ENCODE measurements around the gene EEPD1. TPM values are rescaled to one million over a fixed set of nuclear protein-coding genes. Genes with fewer than 3 reads are reported as not detected.

The EEPD1 gene
- total RNA-seq, 1 donor: 9.0 TPM

DNA sequence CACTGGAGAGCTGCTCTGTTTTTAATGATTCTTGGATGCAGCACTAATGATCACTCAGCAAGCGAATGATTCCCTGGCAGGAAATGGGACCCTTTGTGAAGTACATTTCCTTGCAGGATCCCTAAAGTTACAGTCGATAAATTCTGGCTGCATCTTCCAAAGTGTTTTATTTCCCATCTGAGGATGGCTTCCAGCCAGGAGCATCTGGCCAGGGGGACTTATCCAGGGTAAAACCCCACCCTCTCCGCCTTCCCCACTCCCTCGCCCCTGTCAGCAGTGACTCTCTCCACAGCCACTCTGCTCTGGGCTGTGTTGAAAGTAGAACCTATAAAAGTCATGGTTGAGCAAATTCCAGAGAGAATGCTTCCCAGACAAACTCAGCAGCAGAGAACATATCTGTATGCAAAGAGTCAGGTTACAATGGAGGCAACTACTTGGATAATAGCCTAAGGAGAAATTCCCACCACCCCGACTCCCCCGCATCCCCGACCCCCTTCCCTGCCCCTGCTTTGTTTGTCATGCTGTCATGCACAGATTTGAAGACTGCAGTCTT, 125.6 kb downstream of the EEPD1 start:
- Histone ChIP-seq H3K4me1 (ENCODE audit: insufficient read depth, low read length) (peaks cover 25% of the 10 kb centered on the region), H2AFZ (ENCODE audit: low read length) (no peak overlapping the region), H3K9me3 (ENCODE audit: low read depth, low read length) (no peaks in the 10 kb centered on the region), H3K79me2 (ENCODE audit: insufficient read depth, low read length) (no peaks in the 10 kb centered on the region), H4K20me1 (ENCODE audit: insufficient read depth, low read length) (no peaks in the 10 kb centered on the region), H3K36me3 (ENCODE audit: insufficient read depth, low read length) (no peaks in the 10 kb centered on the region), H3K4me3 (ENCODE audit: insufficient read depth, low read length) (no peak overlapping the region), H3K4me2 (ENCODE audit: insufficient read depth, low read length) (no peak overlapping the region), H3K27me3 (ENCODE audit: insufficient read depth, low read length) (no peaks in the 10 kb centered on the region), H3K27ac (ENCODE audit: low read depth, low read length) (no peak overlapping the region)
- TF ChIP-seq, protein P1, sequence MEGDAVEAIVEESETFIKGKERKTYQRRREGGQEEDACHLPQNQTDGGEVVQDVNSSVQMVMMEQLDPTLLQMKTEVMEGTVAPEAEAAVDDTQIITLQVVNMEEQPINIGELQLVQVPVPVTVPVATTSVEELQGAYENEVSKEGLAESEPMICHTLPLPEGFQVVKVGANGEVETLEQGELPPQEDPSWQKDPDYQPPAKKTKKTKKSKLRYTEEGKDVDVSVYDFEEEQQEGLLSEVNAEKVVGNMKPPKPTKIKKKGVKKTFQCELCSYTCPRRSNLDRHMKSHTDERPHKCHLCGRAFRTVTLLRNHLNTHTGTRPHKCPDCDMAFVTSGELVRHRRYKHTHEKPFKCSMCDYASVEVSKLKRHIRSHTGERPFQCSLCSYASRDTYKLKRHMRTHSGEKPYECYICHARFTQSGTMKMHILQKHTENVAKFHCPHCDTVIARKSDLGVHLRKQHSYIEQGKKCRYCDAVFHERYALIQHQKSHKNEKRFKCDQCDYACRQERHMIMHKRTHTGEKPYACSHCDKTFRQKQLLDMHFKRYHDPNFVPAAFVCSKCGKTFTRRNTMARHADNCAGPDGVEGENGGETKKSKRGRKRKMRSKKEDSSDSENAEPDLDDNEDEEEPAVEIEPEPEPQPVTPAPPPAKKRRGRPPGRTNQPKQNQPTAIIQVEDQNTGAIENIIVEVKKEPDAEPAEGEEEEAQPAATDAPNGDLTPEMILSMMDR (IDR thresholded peaks at IDR 0.05; ENCODE audit: extremely low read depth, low read depth, low read length): no peak
- peak; percentile 78 for DNase-seq (ENCODE audit: insufficient read length, low spot score, missing footprints)

DNA sequence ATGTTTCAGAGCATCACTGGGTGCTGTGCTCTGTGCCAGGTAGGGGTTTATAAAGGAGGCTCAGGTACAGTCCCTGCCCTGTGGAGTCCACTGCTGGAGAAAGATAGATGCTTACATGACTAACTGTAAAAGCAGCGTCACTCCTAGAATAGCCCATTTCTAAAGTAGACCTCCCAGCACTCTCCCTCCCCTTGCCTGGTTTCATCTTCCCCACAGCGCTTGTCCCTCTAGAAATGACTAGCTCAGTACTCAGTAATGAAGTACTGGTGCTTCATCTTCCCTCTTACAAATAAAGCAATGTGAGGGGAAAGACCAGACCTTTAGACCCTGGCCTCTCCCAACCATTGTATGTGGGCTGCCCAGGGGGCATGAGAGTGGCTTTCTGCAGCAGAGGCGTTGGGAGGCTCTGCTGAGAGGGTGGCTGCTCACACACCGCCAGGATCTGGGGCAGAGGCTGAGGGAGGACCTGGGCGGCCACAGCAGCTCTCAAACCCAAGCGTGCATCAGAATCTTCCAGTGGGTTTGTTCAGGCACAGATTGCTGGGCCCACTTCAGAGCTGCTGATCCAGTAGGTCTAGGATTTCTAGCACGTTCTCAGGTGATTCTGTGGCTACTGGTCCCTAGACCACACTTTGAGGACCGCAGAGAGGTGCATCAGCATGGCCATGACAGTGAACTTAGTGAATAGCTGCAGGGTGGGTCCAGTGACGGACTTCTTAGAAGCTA, 126.3 kb downstream of the EEPD1 start:
- Histone ChIP-seq H2AFZ (ENCODE audit: low read length) (no peak overlapping the region), H3K4me3 (ENCODE audit: insufficient read depth, low read length) (no peak overlapping the region), H3K27ac (ENCODE audit: low read depth, low read length) (no peak overlapping the region), H3K9me3 (ENCODE audit: low read depth, low read length) (no peaks in the 10 kb centered on the region), H3K4me2 (ENCODE audit: insufficient read depth, low read length) (no peak overlapping the region), H3K79me2 (ENCODE audit: insufficient read depth, low read length) (no peaks in the 10 kb centered on the region), H3K36me3 (ENCODE audit: insufficient read depth, low read length) (no peaks in the 10 kb centered on the region), H4K20me1 (ENCODE audit: insufficient read depth, low read length) (no peaks in the 10 kb centered on the region), H3K4me1 (ENCODE audit: insufficient read depth, low read length) (peaks cover 25% of the 10 kb centered on the region), H3K27me3 (ENCODE audit: insufficient read depth, low read length) (no peaks in the 10 kb centered on the region)
- TF ChIP-seq, protein P1 (IDR thresholded peaks at IDR 0.05; ENCODE audit: extremely low read depth, low read depth, low read length): no peak
- DNase-seq (ENCODE audit: insufficient read length, low spot score, missing footprints): no peak

GRCh38 chr7:36279926-36280315, 126.9 kb downstream of the EEPD1 start:
- Histone ChIP-seq H3K4me2 (ENCODE audit: insufficient read depth, low read length) (no peak overlapping the region), H3K4me1 (ENCODE audit: insufficient read depth, low read length) (peaks cover 25% of the 10 kb centered on the region)

More at GRCh38 chr7:36279926-36280315, 126.9 kb downstream of the EEPD1 start:
- Histone ChIP-seq H3K79me2 (ENCODE audit: insufficient read depth, low read length) (no peaks in the 10 kb centered on the region), H3K27me3 (ENCODE audit: insufficient read depth, low read length) (no peaks in the 10 kb centered on the region), H2AFZ (ENCODE audit: low read length) (no peak overlapping the region), H3K9me3 (ENCODE audit: low read depth, low read length) (no peaks in the 10 kb centered on the region), H3K36me3 (ENCODE audit: insufficient read depth, low read length) (no peaks in the 10 kb centered on the region), H3K27ac (ENCODE audit: low read depth, low read length) (no peak overlapping the region), H4K20me1 (ENCODE audit: insufficient read depth, low read length) (no peaks in the 10 kb centered on the region), H3K4me3 (ENCODE audit: insufficient read depth, low read length) (no peak overlapping the region)
- TF ChIP-seq, protein P1 (IDR thresholded peaks at IDR 0.05; ENCODE audit: extremely low read depth, low read depth, low read length): no peak
- no peak for DNase-seq (ENCODE audit: insufficient read length, low spot score, missing footprints)
